NB4 (cell line): ENCODE results near the gene TPO.

ENCODE experiments used
- CTCF ChIP-seq: IDR thresholded peaks from one replicate; pipeline ENCODE4 v1.5.1; 2012; ENCODE audit warnings: low read depth, low read length
- MAX ChIP-seq: IDR thresholded peaks from 2 replicates; pipeline ENCODE4 v1.6.1; 2011; ENCODE audit warnings: low read depth, low read length
- POLR2A ChIP-seq: IDR thresholded peaks from 2 replicates; pipeline ENCODE4 v1.6.1; 2011; ENCODE audit warnings: mild to moderate bottlenecking; ENCODE audit not compliant: insufficient read length; ENCODE audit errors: extremely low read depth

GRCh38 chr2:1430491-1430890 is 17.2 kb downstream of the TPO start:
- TF ChIP-seq POLR2A (no peak), CTCF (no peak), MAX (no peak)
